Nephron progenitor cell (in vitro differentiated cells): Measurements from ENCODE around the gene RPS6KL1.

Experiments
- DNase-seq: peaks from one replicate; pipeline ENCODE4 v3.0.0; 2021
- H3K27ac Mint-ChIP-seq: 2 replicates; pipeline ENCODE4 v1.8.0; 2021; ENCODE audit warnings: mild to moderate bottlenecking, moderate library complexity, mixed read lengths
- H3K27me3 Mint-ChIP-seq: 2 replicates; pipeline ENCODE4 v1.8.0; 2021; ENCODE audit warnings: mild to moderate bottlenecking, low read depth, mixed read lengths; ENCODE audit not compliant: poor library complexity
- H3K36me3 Mint-ChIP-seq: 2 replicates; pipeline ENCODE4 v1.8.0; 2021; ENCODE audit warnings: low read depth, mixed read lengths
- H3K4me1 Mint-ChIP-seq: 2 replicates; pipeline ENCODE4 v1.8.0; 2021; ENCODE audit warnings: mixed read lengths
- H3K4me3 Mint-ChIP-seq: 2 replicates; pipeline ENCODE4 v1.8.0; 2021; ENCODE audit warnings: mild to moderate bottlenecking, moderate library complexity, mixed read lengths
- H3K9me3 Mint-ChIP-seq: 2 replicates; pipeline ENCODE4 v1.8.0; 2021; ENCODE audit warnings: mild to moderate bottlenecking, moderate library complexity, mixed read lengths
- TF ChIP-seq, protein P1 (sequence below): fragments of 200-600 bp; sonication (generic); IDR thresholded peaks from 2 replicates; pipeline ENCODE4 v1.5.0; 2021; ENCODE audit warnings: antibody characterized with exemption

The RPS6KL1 gene

DNA sequence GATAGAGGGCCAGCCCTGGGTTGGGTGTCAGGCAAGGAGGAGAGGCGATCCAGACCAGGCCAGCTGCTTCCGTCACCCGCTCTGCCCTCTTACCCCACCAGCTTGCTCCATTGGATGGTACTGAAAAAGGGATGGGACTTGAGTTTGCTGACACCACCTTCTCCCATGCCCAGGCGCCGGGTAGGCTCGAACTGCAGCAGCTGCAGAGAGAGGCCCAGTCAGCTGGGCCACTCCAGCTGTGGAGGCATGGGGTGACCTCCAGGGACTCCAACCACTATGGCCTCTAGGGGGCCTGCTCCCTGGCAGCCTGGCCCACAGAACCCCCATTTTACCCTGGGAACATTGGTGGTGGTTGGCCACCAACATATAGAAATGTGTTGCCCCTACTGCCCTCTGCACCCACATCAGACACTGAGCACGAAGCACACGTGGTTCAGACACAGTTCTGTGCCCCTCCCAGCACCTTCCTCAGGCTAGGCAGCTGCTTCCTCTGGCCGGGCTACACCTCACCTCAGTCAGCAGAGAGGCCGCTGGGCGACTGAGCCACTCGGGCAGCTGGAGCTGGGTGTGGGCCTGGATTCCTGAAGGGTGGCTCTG is 16.0 kb downstream of the RPS6KL1 start:
- H3K27me3 Mint-ChIP-seq, result no peaks in the 10 kb centered on the region
- peaks cover 34% of the 10 kb centered on the region for H3K4me1 Mint-ChIP-seq
- peaks cover 24% of the 10 kb centered on the region for H3K36me3 Mint-ChIP-seq
- H3K9me3 Mint-ChIP-seq, result no peaks in the 10 kb centered on the region
- no peak for DNase-seq
- TF ChIP-seq, protein P1, sequence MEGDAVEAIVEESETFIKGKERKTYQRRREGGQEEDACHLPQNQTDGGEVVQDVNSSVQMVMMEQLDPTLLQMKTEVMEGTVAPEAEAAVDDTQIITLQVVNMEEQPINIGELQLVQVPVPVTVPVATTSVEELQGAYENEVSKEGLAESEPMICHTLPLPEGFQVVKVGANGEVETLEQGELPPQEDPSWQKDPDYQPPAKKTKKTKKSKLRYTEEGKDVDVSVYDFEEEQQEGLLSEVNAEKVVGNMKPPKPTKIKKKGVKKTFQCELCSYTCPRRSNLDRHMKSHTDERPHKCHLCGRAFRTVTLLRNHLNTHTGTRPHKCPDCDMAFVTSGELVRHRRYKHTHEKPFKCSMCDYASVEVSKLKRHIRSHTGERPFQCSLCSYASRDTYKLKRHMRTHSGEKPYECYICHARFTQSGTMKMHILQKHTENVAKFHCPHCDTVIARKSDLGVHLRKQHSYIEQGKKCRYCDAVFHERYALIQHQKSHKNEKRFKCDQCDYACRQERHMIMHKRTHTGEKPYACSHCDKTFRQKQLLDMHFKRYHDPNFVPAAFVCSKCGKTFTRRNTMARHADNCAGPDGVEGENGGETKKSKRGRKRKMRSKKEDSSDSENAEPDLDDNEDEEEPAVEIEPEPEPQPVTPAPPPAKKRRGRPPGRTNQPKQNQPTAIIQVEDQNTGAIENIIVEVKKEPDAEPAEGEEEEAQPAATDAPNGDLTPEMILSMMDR, result no peak
- H3K4me3 Mint-ChIP-seq, result no peak overlapping the region
- H3K27ac Mint-ChIP-seq, result no peak overlapping the region

DNA sequence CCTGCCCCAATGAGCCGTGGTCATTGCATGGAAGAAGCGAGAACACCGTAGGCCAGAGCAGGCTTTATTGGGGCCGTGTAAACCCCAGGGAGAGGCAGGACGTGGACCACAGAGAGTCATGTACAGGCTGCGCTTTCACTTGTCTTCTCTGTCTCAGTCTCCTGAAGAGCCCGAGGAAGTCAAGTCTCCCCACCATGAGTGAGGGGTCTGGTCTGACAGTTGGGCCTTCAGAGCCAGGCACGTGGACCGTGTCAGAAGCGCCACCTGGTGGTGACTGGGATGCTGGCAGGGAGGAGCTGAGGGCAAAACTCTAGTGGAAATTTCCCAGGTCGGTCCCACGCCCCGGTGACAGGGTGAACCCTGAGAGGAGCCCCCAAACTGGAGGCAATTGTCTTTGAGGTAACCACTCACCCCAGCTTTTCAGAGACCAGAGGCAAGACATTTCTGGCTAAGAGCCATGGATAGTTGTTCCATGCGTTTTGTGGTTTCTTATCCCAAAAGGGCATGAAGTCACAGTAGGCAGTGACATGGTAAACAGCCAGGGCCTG is 17.4 kb downstream of the RPS6KL1 start:
- peak overlapping the region; percentile 59 for H3K27ac Mint-ChIP-seq
- DNase-seq, result peak; percentile 86

DNA sequence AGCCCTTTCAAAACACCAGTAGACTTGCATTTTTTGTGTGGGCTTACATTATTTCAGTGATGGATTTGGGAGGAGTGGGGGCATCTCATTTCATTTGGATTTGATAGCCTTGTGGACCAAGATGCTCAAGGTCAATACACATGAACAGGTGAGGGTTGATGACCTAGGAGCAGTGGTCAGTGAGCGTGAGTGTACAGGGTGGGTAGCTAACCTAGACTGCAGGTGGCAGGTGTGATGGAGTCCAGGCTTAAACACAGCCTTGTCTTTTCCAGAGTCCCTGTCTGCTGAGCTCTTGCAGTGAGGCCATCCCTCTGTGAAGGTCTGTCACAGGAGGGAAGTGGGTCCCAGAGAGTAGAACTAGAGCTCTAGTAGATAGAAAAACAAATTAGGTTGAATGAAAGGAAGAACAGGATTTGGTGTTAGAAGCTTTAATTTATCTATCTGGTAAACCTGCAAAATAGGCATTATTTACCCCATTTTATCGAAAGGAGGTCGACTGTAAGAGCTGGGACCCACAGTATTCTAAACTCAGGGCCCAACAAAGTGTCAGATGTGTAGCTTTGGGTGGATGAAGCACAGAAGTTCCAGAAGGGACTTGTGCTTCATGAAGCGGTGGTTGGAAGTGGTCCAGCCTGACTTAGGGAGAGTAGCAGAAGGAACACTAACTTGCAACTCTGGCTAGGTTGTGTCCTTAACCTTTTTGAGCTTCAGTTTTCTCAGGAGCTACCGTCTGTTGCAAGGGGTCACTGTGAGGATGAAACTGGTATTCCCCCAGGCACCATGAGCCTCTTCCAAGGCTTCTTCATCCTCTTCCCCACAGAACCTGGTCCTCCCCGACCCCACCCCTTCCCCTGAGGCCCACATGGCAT is 18.2 kb downstream of the RPS6KL1 start:
- H3K27me3 Mint-ChIP-seq, result no peaks in the 10 kb centered on the region
- H3K36me3 Mint-ChIP-seq, result peaks cover 41% of the 10 kb centered on the region
- no peak overlapping the region for H3K4me3 Mint-ChIP-seq
- peaks cover 28% of the 10 kb centered on the region for H3K4me1 Mint-ChIP-seq
- H3K27ac Mint-ChIP-seq, result peak overlapping the region; percentile 24
- no peak for DNase-seq
- H3K9me3 Mint-ChIP-seq, result no peaks in the 10 kb centered on the region
- TF ChIP-seq, protein P1, result no peak

More for the DNA sequence above, 17.4 kb downstream of the RPS6KL1 start:
- Mint-ChIP-seq H3K36me3 (peaks cover 33% of the 10 kb centered on the region), H3K9me3 (no peaks in the 10 kb centered on the region), H3K4me3 (no peak overlapping the region), H3K4me1 (peaks cover 34% of the 10 kb centered on the region), H3K27me3 (no peaks in the 10 kb centered on the region)
- TF ChIP-seq, protein P1, result peak; percentile 91

DNA sequence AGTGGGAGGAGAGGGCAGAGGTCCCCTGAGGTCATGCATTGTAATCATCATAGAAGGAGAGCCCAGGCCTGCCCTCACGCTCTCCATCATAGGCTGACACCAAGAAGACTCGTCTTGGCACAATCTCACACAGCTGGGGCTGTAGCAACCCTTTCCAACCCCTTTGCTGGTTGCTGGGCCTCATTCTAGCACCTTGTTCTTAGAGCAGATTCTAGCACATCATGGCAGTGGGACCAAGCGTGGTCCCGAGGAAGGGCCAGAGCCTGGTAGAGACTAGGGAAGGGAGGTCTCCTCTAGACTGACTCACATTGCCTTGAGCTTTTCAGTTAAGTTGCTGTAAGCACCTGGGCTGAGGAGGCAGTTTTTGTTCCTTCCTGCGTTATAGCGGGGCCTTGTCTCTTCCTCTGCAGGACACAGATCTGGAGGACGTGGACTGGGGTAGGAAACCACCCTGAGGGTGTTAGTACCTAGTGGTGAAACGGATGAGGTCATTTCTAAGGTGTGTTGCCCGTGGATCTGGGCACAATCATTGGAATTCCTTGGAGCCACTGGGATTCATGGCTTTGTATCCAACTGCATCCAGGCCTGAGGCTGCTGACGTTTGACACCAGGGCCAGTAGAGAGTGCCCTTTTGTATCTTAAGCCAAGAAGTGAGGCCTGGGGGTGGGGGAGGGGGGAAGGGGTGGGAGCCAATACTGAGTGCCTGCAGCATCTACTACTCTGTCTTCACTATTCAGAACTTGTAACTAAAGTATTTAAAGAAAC is 19.9 kb downstream of the RPS6KL1 start:
- TF ChIP-seq, protein P1, result no peak
- Mint-ChIP-seq H3K27me3 (no peaks in the 10 kb centered on the region), H3K4me1 (peaks cover 16% of the 10 kb centered on the region), H3K4me3 (no peak overlapping the region), H3K36me3 (peaks cover 59% of the 10 kb centered on the region), H3K9me3 (no peaks in the 10 kb centered on the region), H3K27ac (peak overlapping the region; percentile 96)
- no peak for DNase-seq

DNA sequence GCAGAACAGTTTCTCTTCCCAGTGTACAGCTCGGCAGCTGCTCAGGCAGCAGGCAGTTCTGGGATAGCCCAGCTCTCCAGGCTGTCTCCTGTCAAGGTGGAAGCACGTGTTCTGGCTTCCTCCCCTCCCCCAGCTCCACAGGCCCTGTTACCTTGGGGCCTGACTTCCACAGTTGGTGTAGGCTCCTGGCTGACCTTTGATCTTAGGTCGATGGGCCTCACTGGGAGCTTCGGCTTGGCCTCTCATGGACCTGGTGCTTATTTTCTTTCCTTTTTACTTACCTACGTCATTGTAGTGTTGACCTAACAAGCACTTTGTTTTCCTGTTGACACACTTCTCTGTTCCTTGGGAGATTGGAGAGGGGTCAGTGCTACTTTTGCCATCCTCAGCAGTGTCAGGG is 24.4 kb downstream of the RPS6KL1 start:
- peak overlapping the region; percentile 55 for H3K27ac Mint-ChIP-seq
- peaks cover 87% of the 10 kb centered on the region for H3K36me3 Mint-ChIP-seq
- DNase-seq, result no peak
- H3K9me3 Mint-ChIP-seq, result no peaks in the 10 kb centered on the region
- no peak overlapping the region for H3K4me3 Mint-ChIP-seq
- H3K4me1 Mint-ChIP-seq, result peaks cover 9% of the 10 kb centered on the region
- H3K27me3 Mint-ChIP-seq, result no peaks in the 10 kb centered on the region
- TF ChIP-seq, protein P1, result no peak
